Mucosa of stomach (tissue), 1 donor: Measurements from ENCODE around the gene ATG4B.

Source experiments
- H3K27me3 ChIP-seq: one replicate; pipeline ENCODE4 v1.7.0; 2013; ENCODE audit warnings: mild to moderate bottlenecking, low read length; ENCODE audit not compliant: control insufficient read depth, insufficient read depth
- H3K36me3 ChIP-seq: one replicate; pipeline ENCODE4 v1.7.0; 2013; ENCODE audit warnings: low read length; ENCODE audit not compliant: control insufficient read depth, insufficient read depth
- H3K4me1 ChIP-seq: one replicate; pipeline ENCODE4 v1.7.0; 2013; ENCODE audit warnings: mild to moderate bottlenecking, low read length; ENCODE audit not compliant: control insufficient read depth, insufficient read depth
- H3K4me3 ChIP-seq: one replicate; pipeline ENCODE4 v1.7.0; 2013; ENCODE audit warnings: low read length
- H3K9ac ChIP-seq: one replicate; pipeline ENCODE4 v1.7.0; 2013; ENCODE audit warnings: mild to moderate bottlenecking, low read length, moderate library complexity
- H3K9me3 ChIP-seq: one replicate; pipeline ENCODE4 v1.7.0; 2013; ENCODE audit warnings: mild to moderate bottlenecking, low read length, moderate library complexity; ENCODE audit not compliant: control insufficient read depth
- donor health status: Pancreatic carcinoma.

Gene ATG4B

GRCh38 chr2:241636182-241637017, 1.1 kb upstream of the ATG4B start:
- no peaks in the 10 kb centered on the region for H3K9me3 ChIP-seq
- H3K27me3 ChIP-seq = no peaks in the 10 kb centered on the region
- H3K4me3 ChIP-seq = peak overlapping the region; percentile 63
- H3K36me3 ChIP-seq = no peaks in the 10 kb centered on the region
- H3K9ac ChIP-seq = peak overlapping the region; percentile 77
- H3K4me1 ChIP-seq = peaks cover 17% of the 10 kb centered on the region

- Histone ChIP-seq H3K9ac (peak overlapping the region; percentile 84), H3K9me3 (no peaks in the 10 kb centered on the region), H3K4me3 (peak overlapping the region; percentile 74), H3K4me1 (peaks cover 17% of the 10 kb centered on the region), H3K36me3 (no peaks in the 10 kb centered on the region), H3K27me3 (no peaks in the 10 kb centered on the region)
These were observed 535 bp downstream of the ATG4B start for GRCh38 chr2:241637795-241638660.

- Histone ChIP-seq H3K4me1 (peaks cover 17% of the 10 kb centered on the region), H3K9me3 (no peaks in the 10 kb centered on the region), H3K36me3 (no peaks in the 10 kb centered on the region), H3K9ac (no peak overlapping the region), H3K4me3 (no peak overlapping the region), H3K27me3 (no peaks in the 10 kb centered on the region)
These were observed 1.4 kb downstream of the ATG4B start for GRCh38 chr2:241638940-241639339.

GRCh38 chr2:241639385-241639784, 1.9 kb downstream of the ATG4B start:
- H3K36me3 ChIP-seq = no peaks in the 10 kb centered on the region
- H3K4me1 ChIP-seq = peaks cover 17% of the 10 kb centered on the region
- H3K9ac ChIP-seq = no peak overlapping the region
- no peak overlapping the region for H3K4me3 ChIP-seq
- no peaks in the 10 kb centered on the region for H3K27me3 ChIP-seq
- no peaks in the 10 kb centered on the region for H3K9me3 ChIP-seq

- Histone ChIP-seq H3K27me3 (no peaks in the 10 kb centered on the region), H3K4me3 (no peak overlapping the region), H3K4me1 (peaks cover 16% of the 10 kb centered on the region), H3K9me3 (no peaks in the 10 kb centered on the region), H3K9ac (no peak overlapping the region), H3K36me3 (no peaks in the 10 kb centered on the region)
These were observed 2.8 kb downstream of the ATG4B start for GRCh38 chr2:241640165-241640795.

- Histone ChIP-seq H3K9me3 (no peaks in the 10 kb centered on the region), H3K9ac (no peak overlapping the region), H3K27me3 (no peaks in the 10 kb centered on the region), H3K4me3 (no peak overlapping the region), H3K4me1 (peaks cover 6% of the 10 kb centered on the region), H3K36me3 (no peaks in the 10 kb centered on the region)
These were observed 4.1 kb downstream of the ATG4B start for GRCh38 chr2:241641631-241642030.

GRCh38 chr2:241645056-241645914, 7.8 kb downstream of the ATG4B start:
- Histone ChIP-seq H3K36me3 (no peaks in the 10 kb centered on the region), H3K9ac (no peak overlapping the region), H3K9me3 (no peaks in the 10 kb centered on the region), H3K4me1 (no peaks in the 10 kb centered on the region), H3K4me3 (no peak overlapping the region), H3K27me3 (no peaks in the 10 kb centered on the region)

- Histone ChIP-seq H3K36me3 (no peaks in the 10 kb centered on the region), H3K4me3 (no peak overlapping the region), H3K27me3 (no peaks in the 10 kb centered on the region), H3K9me3 (no peaks in the 10 kb centered on the region), H3K4me1 (no peaks in the 10 kb centered on the region), H3K9ac (no peak overlapping the region)
These were observed 8.6 kb downstream of the ATG4B start for GRCh38 chr2:241645915-241646645.

GRCh38 chr2:241648453-241648852, 11.0 kb downstream of the ATG4B start:
- Histone ChIP-seq H3K27me3 (no peaks in the 10 kb centered on the region), H3K36me3 (no peaks in the 10 kb centered on the region), H3K9me3 (no peaks in the 10 kb centered on the region), H3K4me3 (no peak overlapping the region), H3K4me1 (no peaks in the 10 kb centered on the region), H3K9ac (no peak overlapping the region)

GRCh38 chr2:241649404-241649803, 11.9 kb downstream of the ATG4B start:
- H3K36me3 ChIP-seq = peaks cover under 1% of the 10 kb centered on the region
- H3K27me3 ChIP-seq = no peaks in the 10 kb centered on the region
- no peak overlapping the region for H3K4me3 ChIP-seq

GRCh38 chr2:241649927-241650326, 12.4 kb downstream of the ATG4B start:
- no peaks in the 10 kb centered on the region for H3K4me1 ChIP-seq
- no peak overlapping the region for H3K9ac ChIP-seq
- no peaks in the 10 kb centered on the region for H3K27me3 ChIP-seq
- H3K4me3 ChIP-seq = no peak overlapping the region
- H3K36me3 ChIP-seq = peaks cover 5% of the 10 kb centered on the region
- H3K9me3 ChIP-seq = no peaks in the 10 kb centered on the region

More at GRCh38 chr2:241649404-241649803, 11.9 kb downstream of the ATG4B start:
- H3K9me3 ChIP-seq = no peaks in the 10 kb centered on the region
- no peaks in the 10 kb centered on the region for H3K4me1 ChIP-seq
- no peak overlapping the region for H3K9ac ChIP-seq
